ENCODE results near the gene TRPM7.

DNA sequence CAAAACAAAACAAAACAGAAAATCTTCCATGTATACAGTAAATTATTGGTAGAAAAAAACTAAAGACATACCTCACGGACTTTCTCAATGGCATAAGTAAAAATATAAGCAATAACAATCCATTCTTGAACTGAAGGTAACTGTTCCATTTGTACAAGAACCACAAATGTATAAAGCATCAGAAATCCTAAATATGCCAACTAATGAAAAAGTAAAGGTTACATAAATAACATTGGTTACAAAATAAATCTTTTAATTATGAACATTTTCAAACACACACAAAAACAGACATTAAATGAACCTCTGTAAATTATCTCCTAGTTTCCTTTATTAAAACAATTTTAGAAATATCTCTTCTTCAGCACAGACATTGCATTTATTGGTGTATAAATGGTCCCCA lies 79.5 kb downstream of the TRPM7 start:
- TF ChIP-seq, protein P1, sequence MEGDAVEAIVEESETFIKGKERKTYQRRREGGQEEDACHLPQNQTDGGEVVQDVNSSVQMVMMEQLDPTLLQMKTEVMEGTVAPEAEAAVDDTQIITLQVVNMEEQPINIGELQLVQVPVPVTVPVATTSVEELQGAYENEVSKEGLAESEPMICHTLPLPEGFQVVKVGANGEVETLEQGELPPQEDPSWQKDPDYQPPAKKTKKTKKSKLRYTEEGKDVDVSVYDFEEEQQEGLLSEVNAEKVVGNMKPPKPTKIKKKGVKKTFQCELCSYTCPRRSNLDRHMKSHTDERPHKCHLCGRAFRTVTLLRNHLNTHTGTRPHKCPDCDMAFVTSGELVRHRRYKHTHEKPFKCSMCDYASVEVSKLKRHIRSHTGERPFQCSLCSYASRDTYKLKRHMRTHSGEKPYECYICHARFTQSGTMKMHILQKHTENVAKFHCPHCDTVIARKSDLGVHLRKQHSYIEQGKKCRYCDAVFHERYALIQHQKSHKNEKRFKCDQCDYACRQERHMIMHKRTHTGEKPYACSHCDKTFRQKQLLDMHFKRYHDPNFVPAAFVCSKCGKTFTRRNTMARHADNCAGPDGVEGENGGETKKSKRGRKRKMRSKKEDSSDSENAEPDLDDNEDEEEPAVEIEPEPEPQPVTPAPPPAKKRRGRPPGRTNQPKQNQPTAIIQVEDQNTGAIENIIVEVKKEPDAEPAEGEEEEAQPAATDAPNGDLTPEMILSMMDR (IDR thresholded peaks at IDR 0.05) = no peak
- no peak for TF ChIP-seq POLR2A (IDR thresholded peaks at IDR 0.05)
- TF ChIP-seq EP300 (IDR thresholded peaks at IDR 0.05) = no peak
